ENCODE data around the gene DOK7.

The DOK7 gene

DNA sequence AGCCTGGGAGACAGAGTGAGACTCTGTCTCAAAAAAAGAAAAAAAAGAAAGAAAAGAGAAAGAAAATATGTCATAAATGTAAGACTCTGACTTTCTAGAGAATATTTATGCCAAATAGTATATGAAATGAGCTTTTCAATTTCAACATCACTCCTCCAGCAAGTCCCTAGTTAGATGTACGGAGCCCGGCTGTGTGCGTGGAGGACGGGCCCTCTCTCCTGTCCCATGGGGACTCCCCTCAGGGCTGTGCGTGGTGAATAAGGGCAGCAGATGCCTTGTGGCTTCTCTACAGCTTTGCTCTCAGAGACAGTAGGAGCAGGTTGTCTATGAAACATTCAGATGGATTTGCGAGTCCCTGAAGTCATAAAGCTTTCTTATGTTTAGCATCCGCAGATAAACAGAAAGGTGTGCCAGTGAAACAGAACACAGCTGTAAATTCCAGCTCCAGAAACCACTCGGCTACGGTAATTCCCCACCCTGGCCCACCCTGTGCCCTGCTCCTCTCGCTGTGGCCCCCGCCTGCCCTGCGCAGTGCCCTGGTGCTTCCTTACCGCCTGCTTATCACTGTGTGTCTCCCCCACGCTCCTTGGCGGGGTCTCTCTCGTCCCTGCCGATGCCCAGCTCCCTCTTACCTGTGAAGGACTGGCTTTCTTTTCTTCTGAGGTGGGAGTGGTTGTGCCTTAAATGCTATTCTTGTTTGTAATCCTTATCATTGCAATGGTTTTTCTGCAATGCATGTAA is 35.2 kb upstream of the DOK7 start:
- no peak for DNase-seq (ENCODE audit: low read depth)

DNA sequence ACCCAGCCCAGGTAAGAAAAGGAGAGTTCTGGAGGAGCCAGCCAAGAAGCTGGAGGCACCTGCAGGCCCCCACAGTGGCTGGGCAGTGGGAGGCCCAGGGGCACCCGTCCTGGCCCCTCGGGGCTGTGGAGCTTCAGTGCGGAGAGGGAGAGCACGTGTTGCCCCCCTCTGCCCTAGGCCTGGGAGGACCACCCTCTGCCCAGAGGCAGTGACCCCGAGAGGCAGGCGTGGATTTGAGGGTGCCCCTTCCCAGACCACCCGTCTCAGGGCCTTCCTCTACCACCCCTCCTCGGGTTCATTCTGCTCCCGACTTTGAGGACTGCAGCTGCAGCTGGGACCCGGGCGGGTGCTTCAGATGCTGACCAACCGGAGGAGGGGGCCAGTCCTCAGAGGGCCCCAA is 33.5 kb upstream of the DOK7 start:
- DNase-seq (ENCODE audit: low read depth) = no peak

DNA sequence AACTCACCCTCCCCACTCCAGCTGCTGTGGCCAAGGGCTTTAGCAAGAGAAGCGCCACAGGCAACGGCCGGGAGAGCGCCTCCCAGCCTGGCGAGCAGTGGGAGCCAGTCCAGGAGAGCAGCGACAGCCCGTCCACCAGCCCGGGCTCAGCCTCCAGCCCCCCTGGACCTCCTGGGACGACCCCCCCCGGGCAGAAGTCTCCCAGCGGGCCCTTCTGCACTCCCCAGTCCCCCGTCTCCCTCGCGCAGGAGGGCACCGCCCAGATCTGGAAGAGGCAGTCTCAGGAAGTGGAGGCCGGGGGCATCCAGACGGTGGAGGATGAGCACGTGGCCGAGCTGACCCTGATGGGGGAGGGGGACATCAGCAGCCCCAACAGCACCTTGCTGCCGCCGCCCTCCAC is 32.6 kb upstream of the DOK7 start:
- no peak for DNase-seq (ENCODE audit: low read depth)

DNA sequence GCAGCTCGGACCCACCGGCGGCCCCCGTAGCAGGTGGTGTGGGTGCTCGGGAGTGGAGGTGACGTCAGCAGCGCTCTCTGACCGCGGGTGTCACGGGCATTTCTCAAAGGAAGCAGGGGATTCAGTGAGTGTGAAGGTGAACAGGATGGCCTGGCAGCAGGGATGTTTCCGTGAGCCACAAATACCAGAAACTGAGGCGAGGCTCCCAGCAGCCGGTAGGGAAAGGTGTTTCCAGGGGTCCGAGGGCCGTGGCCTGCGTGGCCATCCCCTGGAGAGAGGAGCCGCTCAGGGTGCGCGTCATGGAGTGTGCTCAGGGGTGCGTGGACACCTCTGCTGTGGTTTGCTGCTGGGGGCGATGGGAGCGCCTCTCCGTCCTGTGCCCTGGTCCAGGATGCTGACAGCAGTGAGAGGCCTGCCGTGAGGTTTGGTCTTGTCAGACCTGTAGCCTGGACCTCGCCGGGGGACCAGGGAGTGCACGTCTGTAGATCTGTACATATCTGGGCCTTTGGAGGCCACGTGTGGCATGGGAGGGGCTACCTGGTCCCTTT is 31.6 kb upstream of the DOK7 start:
- no peak for DNase-seq (ENCODE audit: low read depth)

DNA sequence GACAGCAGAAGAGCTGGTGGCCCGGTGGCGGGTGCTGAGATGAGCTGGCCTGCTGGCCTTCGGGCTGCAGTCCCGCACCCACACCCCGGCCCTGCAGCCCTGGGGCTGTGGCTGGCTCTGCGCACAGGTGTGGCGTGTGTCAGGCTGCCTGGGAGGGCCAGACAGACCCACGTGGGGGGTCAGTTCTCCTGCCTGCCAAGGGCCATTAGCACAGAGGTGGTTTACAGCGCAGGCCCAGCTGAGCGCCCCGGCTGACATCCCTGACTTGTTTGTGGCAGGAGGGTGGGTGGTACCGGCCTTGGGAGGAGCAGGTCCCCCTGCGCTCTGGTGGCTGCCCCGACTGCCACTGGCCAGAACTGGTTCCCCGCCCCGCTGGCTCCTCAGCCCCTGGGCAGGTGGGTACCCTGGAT is 30.7 kb upstream of the DOK7 start:
- DNase-seq (ENCODE audit: low read depth) = no peak

DNA sequence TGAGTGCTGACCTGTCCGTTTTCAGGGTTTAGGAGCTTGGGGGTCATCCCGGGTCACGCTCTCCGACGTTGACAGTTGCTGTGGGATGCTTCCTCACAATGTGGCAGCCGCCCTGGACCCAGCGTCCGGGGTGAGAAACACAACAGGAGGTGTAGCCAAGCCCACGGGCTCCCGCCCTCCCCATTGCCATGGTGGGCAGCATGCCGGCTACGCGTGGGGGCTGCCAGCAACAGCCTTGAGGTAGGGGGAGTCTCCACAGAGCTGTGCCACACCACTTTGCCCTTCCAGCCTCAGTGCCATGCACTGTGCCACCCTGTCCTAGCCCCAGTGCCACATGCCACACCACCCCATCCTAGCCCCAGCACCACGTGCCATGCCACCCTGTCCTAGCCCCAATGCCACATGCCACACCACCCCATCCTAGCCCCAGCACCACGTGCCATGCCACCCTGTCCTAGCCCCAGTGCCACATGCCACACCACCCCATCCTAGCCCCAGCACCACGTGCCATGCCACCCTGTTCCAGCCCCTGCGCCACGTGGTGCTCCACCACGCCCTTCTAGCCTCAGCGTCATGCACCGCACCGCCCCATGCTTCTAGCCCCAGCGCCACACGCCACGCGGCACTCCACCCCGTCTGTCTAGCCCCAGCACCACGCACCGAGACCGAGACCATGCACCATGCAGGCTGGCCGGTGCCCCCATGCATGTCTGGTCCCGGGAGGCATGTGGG is 29.8 kb upstream of the DOK7 start:
- no peak for DNase-seq (ENCODE audit: low read depth)

DNA sequence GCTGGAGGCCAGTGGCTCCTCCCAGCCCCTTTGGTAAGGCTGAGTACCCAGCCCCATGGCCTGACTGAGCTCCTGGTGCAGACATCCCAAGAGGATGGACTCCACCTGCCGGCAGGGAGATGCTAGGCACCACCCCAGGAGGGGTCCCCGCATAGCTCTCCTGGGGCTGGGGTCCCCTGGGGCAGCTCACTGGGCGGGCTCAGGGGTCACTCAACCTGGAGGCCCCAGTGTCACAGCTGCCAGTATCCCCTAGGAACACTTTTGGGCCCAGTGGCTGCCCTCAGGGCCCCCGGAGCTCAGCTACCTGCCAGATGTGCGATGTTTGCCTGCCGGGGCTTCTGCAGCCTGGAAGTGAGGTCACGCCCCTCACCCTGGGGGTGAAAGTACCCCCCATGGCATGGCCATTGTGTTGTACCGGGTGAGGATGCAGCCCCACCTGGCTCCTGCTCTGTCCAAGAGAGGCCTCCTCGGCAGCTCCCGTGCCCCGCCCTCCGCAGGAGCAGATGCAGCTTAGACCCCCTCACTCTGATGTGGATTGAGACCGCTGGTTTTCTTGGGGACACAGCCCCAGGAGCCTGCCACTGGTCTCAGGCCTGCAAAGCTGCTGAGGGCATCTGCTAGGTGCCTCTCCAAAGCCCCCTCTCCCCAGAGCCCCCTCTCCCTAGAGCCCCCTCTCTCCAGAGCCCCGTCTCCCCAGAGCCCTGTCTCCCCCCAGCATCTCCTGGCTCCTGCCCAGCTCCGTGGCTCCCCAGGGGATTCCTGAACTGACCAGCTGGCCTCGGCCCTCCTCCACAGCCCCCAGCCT is 28.0 kb upstream of the DOK7 start:
- no peak for DNase-seq (ENCODE audit: low read depth)

DNA sequence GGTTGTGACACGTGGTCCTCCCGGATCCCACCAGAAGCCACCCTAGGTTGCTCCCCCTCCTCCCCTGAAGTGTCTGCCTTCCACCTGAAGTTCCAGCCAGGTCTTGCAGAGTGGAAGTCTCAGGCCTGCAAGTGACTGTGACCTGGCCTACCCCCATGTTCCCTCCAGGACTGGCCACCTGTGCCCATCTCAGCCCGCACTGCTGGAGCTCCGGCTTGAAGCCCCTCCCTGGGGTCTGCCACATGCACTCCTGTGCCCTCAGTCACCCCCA is 27.5 kb upstream of the DOK7 start:
- DNase-seq (ENCODE audit: low read depth) = no peak

DNA sequence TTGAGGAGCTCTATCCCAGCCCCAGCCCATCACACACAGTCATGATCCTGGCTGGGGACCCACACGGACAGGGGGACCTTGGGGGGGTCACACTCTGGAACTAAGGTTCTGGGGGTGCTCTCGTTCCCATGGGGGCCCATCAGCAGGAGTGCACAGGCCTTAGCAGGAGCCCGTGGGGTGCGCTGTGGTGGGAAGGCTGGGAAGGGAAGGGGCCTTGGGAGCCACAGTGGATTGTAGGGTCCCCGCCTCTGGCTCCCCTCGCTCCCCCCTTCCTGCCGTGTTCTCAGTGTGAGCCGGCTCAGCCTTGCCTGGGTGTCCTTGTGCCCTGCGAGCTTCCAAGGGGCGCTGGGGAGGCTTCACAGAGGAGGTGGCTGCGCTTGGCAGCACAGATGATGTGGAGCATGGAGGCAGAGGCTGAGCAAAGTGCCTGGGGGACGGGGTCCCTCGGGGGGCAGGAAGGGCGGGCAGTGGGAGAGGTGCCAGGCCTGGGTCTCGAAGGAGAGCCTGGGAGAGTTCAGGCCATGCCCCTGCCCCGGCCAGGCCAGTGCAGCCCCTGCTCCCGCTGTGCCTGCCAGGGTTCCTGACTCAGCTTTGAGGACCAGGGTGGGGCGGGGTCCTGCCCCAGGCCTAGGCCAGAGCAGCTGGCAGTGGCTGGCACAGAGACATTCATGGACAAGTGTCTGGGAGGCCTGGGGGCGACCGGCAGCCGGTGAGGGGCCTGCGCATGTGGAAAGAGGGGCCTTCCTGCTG is 26.9 kb upstream of the DOK7 start:
- DNase-seq (ENCODE audit: low read depth) = no peak

DNA sequence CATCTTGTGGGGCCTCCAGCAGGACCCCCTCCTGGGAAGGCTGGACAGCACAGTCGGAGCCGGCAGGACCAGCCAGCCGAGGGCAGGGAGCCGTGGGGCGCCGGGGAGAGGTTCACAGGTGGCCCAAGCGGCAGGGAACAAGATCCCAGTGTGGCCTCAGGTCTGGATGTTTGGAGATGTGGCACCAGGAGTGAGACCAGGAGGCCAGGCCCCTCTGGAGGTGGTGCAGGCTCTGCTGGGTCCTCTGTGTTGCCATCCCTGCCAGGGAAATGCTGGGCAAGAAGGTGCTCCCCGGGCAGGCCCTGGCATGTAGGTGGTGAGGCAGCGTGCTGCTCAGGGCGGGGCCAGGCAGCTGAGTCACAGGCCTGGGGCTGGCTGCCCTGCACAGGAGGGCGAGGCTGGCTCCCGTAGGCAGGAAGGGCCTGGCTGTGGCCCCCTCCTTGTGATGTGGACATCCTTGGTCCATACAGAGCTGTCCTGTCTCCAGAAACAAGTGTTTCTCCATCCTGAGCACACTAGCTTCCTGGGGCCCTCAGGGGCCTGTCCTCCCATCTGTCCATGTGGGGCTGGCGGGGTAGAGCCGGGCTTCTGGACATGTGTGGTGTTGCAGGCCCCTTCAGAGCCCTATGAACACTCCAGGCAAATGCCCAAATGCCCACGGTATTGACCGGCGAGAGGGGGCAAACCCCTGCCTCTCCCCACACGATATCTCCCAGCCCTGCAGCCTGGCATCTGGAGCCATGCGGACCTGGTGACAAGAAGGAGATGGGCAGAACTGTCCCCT is 26.1 kb upstream of the DOK7 start:
- no peak for DNase-seq (ENCODE audit: low read depth)

DNA sequence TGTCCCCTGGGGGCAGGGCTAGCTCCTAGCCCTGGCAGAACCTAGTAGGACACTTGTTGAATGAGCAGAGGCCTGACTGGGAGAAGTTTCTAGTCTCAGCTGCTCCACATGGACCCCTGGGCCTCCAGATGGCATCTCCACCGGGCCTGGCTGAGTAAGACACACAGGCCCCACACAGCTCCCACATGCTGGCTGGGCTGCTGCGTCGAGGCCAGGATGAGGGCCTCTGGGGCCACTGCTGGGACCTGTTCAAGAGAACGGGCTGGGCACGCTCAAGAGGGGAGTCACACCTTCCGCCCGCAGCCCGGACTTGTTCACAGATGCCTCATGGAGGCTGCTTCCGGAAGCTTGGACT is 25.5 kb upstream of the DOK7 start:
- no peak for DNase-seq (ENCODE audit: low read depth)

DNA sequence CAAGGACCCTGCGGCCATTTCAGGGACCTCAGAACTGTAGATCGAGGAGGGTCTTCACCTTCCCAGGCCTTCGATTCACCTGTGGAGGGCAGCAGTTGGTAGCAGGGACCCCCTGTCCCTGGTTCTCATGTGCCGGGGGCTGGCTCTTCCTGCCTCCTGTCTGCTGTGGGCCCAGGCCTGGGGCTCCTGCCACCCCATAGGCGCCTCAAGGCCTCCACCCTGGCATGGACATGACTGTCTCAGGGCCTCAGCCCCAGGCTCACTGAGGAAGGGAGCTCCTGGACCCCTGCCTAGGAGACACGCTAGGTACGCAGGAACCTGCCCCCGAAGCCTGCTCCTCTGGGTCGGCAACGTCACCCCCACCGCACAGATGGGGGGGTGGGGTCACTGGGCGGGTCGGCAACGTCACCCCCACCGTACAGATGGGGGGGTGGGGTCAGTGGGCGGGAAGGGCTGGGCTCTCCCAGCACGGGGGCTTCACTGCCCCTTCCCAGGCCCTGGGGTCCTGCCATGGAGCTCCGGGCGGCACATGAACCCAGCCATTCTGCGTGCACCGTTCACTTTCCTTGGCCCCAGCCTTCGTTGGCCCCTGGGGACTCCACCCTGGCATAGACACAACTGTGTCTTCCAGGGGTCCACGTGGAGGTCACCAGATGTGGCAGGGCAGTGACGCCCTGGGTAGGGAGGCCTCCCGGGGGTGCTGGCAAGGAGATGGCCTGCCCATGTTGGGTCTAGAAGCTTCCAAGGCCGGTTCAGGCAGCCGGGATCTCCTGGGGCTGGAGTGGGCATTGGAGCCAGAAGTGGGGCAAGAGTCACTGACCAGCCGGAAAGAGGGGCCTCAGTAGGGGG is 24.9 kb upstream of the DOK7 start:
- DNase-seq (ENCODE audit: low read depth) = no peak

DNA sequence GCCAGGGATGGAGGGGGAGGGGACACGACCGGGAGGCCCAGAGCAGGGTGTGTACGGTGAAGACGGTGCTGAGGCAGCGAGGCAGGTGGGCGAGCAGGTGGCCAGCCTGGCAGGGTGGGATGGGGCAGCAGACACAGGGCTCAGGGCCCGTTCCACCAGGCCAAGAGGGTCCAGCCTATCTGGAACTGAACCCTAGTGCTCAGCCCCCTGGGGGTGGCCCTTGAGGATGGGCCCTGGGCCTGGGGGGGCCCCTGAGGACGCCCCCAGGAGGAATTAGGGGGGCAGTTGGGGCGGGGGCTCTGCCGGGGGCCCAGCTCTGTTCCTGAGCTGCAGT is 24.3 kb upstream of the DOK7 start:
- no peak for DNase-seq (ENCODE audit: low read depth)

DNA sequence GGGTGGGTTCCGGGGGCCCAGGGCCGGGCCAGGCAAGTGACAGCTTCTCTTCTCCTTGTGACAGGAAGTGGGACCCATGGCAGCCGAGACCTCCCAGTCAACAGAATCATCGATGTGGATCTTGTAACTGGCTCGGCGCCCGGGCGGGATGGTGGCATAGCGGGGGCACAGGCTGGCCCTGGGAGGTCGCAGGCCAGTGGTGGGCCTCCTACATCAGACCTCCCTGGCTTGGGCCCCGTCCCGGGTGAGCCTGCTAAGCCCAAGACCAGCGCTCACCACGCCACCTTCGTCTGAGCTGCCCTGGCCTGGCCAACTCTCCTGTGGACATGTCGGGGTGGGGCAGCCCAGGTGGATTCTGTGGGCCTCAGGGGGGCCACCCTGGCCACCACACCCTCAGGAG is 23.7 kb upstream of the DOK7 start:
- DNase-seq (ENCODE audit: low read depth) = no peak

DNA sequence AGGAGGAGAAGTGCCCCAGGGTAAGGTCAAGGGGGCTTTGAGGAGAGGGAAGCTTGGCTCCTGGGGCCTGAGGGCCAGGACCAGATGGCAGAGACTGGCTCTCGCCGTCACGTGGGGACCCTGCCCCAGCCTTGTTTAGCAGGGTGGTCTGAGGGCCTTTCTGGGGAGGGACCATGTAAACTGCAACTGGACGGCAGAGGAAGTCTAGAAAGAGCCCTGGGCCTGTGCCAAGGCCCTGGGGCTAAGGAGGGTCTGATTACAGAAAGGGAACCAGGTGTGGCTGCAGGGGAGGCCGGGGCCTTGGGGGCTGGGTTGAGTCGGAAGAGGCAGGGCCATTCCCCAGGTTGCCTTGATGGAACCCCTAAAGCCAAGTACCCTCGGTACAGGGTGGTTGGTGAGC is 23.1 kb upstream of the DOK7 start:
- no peak for DNase-seq (ENCODE audit: low read depth)

DNA sequence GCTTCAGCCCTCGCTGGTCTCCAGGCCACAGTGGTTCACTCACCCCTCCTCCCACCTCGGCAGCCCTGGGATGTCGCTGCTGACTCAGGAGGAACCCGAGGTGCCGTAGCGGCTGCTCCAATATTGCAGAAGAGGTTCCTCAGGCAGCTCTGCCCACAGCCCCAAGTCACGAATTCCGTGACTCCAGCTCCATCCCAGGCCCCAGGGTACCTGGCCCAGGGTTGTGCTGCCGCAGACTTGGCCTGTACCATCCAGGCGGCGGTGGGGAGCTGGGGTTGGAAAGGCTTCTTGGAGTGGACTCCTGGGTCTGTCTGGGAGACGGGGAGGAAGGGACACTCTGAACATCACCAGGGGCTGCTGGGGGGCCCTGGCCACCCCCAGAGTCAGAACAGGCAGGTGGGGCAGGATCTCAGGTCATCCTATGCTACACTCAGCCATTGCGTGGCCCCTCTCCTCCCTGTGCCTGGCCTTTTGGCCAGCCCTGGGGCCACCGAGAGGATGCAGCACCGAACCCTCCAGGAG is 22.1 kb upstream of the DOK7 start:
- DNase-seq (ENCODE audit: low read depth) = no peak

DNA sequence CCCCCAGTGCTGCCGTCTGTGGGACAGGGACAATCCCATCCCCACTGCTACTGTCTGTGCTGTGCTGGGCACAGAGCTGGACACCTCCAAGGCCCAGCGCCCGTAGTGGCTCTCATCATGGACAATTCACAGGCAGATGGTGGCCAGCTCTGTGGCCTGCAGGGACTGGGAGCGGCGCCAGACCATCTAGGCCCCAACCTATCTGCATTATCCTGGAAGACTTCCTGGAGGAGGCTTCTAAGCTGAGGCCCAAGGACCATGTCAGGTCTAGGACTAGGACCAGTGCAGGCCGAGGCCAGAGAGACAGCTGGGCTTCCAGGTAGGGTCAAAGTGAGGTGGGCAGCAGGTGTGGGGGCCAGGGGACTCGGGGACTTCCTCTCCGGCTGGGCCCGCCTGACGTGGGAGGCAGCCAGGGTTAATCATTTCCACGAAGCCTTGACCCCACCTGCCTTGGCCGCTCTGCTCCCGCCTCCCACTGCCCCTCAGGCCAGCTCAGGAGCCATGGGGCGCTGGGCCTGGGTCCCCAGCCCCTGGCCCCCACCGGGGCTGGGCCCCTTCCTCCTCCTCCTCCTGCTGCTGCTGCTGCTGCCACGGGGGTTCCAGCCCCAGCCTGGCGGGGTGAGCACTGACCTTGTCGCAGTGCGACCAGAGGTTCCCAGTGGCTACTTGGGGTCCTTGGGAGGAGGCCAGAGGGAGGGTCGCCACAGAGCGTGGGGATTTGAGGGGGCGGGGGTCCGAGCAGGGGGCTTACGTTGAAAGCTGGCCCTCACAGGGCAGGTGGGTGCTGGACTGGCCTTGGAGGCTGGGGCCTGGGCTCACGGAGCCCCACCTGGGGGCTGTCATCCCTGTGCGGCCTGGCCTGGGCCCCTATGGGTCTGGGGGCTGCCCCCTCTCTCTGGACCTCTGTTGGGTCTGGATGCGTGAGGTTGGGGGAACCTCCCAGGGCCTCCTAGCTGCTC is 21.3 kb upstream of the DOK7 start, which contains the start of gene HGFAC:
HGFAC (plus strand) TSS at position 468 of the 959 bp plus-strand sequence; CDS start at position 502, 34 bp downstream.
- DNase-seq (ENCODE audit: low read depth) = no peak

DNA sequence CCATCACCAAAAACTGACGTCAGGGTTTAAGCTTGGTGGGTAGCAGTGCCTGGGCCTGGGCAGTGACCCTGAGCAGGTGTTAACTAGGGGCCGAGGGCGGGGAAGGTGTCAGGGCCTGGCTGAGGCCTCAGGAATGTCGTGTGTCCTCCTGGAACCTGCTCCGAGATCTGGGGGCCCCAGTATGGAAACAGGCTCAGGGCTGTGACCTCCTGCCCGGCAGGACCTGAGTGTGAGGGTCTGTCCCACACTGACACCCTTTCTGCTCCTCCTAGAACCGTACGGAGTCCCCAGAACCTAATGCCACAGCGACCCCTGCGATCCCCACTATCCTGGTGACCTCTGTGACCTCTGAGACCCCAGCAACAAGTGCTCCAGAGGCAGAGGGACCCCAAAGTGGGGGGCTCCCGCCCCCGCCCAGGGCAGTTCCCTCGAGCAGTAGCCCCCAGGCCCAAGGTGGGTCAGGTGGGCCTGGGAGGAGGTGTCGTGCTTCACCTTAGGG is 20.6 kb upstream of the DOK7 start:
- DNase-seq (ENCODE audit: low read depth) = no peak
